Spleen (tissue), 7 donors: ENCODE measurements around the gene TMEM127.
"Not testable (repeated sequence)": the region's sequence is repeated elsewhere in the genome, so short reads cannot be mapped to it uniquely, and the experiment has no call there.

ENCODE experiments used
- CTCF ChIP-seq, 11 experiments: fragments of 200-600 bp in 7 of 11; fragments of 450-650 bp in 4 of 11; sonication (generic) in 4 of 11; IDR thresholded peaks in 8 of 11; conservative IDR thresholded peaks in 3 of 11; 1 replicate in 7 of 11; 2 replicates in 4 of 11; pipeline versions ENCODE4 v1.4.0 to v1.8.0; 2016 to 2021; ENCODE audit warnings: antibody characterized with exemption in 11 of 11, inconsistent platforms in 4 of 11, mild to moderate bottlenecking in 1 of 11
- POLR2AphosphoS5 ChIP-seq, 3 donors: sonication (generic); formaldehyde crosslinking; IDR thresholded peaks; one replicate each; pipeline ENCODE4 v1.5.1; 2017; ENCODE audit warnings: antibody characterized with exemption in 3 of 3
- donor health status: DM: no; HTN: no; CAD: no; lungs with moderate emphysema.
- donor health status: DM: no; HTN: no; CAD: no.
- donor health status: DM: no; HTN: no; CAD: no.

- not testable (repeated sequence) for TF ChIP-seq CTCF (IDR thresholded peaks at IDR 0.05 in 8 of 11, conservative IDR thresholded peaks at IDR 0.05 in 3 of 11); POLR2AphosphoS5 (IDR thresholded peaks at IDR 0.05)
These were observed 28.5 kb upstream of the TMEM127 start for GRCh38 chr2:96294271-96294670.
